Upper lobe of left lung (tissue), 4 donors: ENCODE data around the gene KRTAP5-4.

Experiments
- EP300 ChIP-seq, 4 donors: sonication (generic); formaldehyde crosslinking; IDR thresholded peaks; one replicate each; pipeline ENCODE4 v1.5.1; 2017; ENCODE audit warnings: antibody characterized with exemption in 4 of 4, control low read depth in 2 of 4
- POLR2A ChIP-seq, 4 donors: fragments of 450-650 bp; IDR thresholded peaks; one replicate each; pipeline ENCODE4 v1.5.1; 2016 to 2017; ENCODE audit warnings: antibody characterized with exemption in 4 of 4, mild to moderate bottlenecking in 2 of 4
- POLR2AphosphoS5 ChIP-seq, 2 donors: sonication (generic); formaldehyde crosslinking; IDR thresholded peaks; one replicate each; pipeline ENCODE4 v1.5.1; 2017; ENCODE audit warnings: antibody characterized with exemption in 2 of 2
- TF ChIP-seq, protein P1 (sequence below), 6 experiments: fragments of 450-650 bp in 4 of 6; fragments of 200-600 bp in 2 of 6; sonication (generic) in 2 of 6; IDR thresholded peaks; one replicate each; pipeline ENCODE4 v1.5.1; 2016 to 2019; ENCODE audit warnings: antibody characterized with exemption in 6 of 6

DNA sequence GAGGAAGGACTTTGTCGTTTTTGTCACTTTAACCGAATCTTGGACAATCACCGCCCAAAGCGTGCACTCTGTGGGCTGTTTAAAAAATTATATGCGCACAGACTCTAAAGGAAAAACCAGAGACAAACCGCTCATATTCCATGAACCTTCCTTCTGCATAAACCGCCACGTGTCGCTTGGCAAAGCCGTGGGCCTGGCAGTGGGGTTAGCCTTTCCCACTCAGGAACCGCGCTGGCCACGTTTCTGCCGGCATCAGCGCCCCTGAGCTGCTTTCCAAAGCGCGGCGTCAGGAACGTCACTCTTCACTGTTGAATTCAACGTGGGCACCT lies 30.5 kb upstream of the KRTAP5-4 start:
- TF ChIP-seq, protein P1, sequence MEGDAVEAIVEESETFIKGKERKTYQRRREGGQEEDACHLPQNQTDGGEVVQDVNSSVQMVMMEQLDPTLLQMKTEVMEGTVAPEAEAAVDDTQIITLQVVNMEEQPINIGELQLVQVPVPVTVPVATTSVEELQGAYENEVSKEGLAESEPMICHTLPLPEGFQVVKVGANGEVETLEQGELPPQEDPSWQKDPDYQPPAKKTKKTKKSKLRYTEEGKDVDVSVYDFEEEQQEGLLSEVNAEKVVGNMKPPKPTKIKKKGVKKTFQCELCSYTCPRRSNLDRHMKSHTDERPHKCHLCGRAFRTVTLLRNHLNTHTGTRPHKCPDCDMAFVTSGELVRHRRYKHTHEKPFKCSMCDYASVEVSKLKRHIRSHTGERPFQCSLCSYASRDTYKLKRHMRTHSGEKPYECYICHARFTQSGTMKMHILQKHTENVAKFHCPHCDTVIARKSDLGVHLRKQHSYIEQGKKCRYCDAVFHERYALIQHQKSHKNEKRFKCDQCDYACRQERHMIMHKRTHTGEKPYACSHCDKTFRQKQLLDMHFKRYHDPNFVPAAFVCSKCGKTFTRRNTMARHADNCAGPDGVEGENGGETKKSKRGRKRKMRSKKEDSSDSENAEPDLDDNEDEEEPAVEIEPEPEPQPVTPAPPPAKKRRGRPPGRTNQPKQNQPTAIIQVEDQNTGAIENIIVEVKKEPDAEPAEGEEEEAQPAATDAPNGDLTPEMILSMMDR (IDR thresholded peaks at IDR 0.05), result no peak
- TF ChIP-seq POLR2A (IDR thresholded peaks at IDR 0.05) (no peak), EP300 (IDR thresholded peaks at IDR 0.05) (no peak), POLR2AphosphoS5 (IDR thresholded peaks at IDR 0.05) (no peak)
